Left ventricle myocardium inferior (tissue), 1 donor: ENCODE measurements around the gene MALL. TPM values are rescaled to one million over a fixed set of nuclear protein-coding genes. Genes with fewer than 3 reads are reported as not detected.
"Not testable (repeated sequence)": the region's sequence is repeated elsewhere in the genome, so short reads cannot be mapped to it uniquely, and the experiment has no call there.

Experiments used
- DNase-seq: peaks from one replicate; pipeline ENCODE4 v3.0.0-alpha.2; 2020
- H3K27ac ChIP-seq: fragments of 200-600 bp; replicated peaks from 2 replicates; pipeline ENCODE4 v1.8.0; 2021
- H3K27me3 ChIP-seq: fragments of 200-600 bp; 2 replicates; pipeline ENCODE4 v1.8.0; 2021; ENCODE audit warnings: low read depth
- H3K36me3 ChIP-seq: fragments of 200-600 bp; 2 replicates; pipeline ENCODE4 v1.8.0; 2021
- H3K4me1 ChIP-seq: fragments of 200-600 bp; 2 replicates; pipeline ENCODE4 v1.8.0; 2021
- H3K4me3 ChIP-seq: fragments of 200-600 bp; 2 replicates; pipeline ENCODE4 v1.8.0; 2021; ENCODE audit warnings: mild to moderate bottlenecking, moderate library complexity
- H3K9me3 ChIP-seq: fragments of 200-600 bp; replicated peaks from 2 replicates; pipeline ENCODE4 v1.8.0; 2021
- intact Hi-C: fragments of 100-400 bp; cut with micrococcal nuclease; formaldehyde crosslinking; loops from one replicate; pipeline ENCODE4 v1.11.0; 2022
- total RNA-seq: library from RNA; stranded (reverse); fragmentation: NEBNext Ultra II Directional; extraction: Animal tissue kit (Norgen Biotek cat#: 25700); gene quantifications from one replicate; pipeline ENCODE4 v1.2.1, GENCODE V29; 2021
- donor health status: DM: no; HTN: yes; CAD: no; lungs with severe emphysema.

The MALL gene
- total RNA-seq, 1 donor from 2014 or later: 11.8 TPM

GRCh38 chr2:110068153-110068552 lies 47.5 kb downstream of the MALL start:
- DNase-seq, H3K27ac ChIP-seq, H3K36me3 ChIP-seq, H3K27me3 ChIP-seq, H3K4me3 ChIP-seq, H3K4me1 ChIP-seq, intact Hi-C loops, H3K9me3 ChIP-seq: not testable (repeated sequence)

GRCh38 chr2:110062332-110062731 lies 53.3 kb downstream of the MALL start:
- H3K4me1 ChIP-seq, DNase-seq, H3K27me3 ChIP-seq, H3K9me3 ChIP-seq, intact Hi-C loops, H3K36me3 ChIP-seq, H3K4me3 ChIP-seq, H3K27ac ChIP-seq: not testable (repeated sequence)

DNA sequence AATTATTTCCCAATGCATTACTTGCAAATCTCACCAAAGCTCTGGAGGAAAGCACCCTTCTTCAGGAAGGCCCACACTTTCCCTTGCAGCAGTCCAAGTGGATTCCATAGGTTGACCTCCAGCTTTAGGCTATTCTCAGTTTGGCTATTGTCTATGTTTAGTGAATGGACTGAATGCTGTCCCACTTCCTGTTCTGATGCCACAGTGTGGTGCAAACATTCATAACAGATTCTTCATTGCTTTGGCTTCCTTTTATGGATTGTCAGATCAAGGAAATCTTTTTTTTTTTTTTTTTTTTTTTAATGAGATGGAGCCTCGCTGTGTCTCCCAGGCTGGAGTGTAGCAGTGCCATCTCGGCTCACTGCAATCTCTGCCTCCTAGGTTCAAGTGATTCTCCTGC lies 55.1 kb downstream of the MALL start:
- intact Hi-C loops, H3K4me1 ChIP-seq: not testable (repeated sequence)

DNA sequence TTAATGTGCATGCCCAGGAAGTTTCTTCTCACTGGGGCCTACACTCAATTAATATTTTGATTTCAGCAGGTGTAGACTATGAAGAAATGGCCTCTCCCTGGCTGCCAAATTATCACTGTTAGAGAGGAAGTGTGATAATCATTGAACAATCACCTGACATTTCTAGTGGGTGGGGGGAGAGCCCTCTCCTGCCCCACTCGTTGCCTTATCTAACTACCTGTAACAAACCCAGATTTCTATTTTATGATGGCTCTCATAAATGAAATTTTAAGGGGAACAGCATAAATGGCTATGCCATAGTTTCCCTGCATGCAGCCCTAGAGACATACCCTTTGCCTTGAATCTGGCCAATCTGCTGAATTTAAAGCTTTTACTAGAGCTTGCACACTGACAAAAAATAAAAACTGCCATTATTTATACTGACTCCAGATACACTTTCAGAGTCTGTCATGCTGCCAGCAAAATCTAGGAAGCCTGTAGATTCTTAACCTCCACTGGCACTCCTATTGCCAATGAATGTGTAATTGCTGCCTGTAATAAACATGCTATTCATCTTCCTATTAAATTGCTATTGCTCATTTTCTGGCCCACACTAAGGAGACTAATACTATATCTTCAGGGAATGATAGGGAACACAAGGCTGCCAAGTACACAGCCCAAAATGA lies 55.8 kb downstream of the MALL start:
- DNase-seq, intact Hi-C loops, H3K36me3 ChIP-seq, H3K27ac ChIP-seq, H3K4me1 ChIP-seq, H3K9me3 ChIP-seq, H3K27me3 ChIP-seq, H3K4me3 ChIP-seq: not testable (repeated sequence)

More for the DNA sequence above, 55.1 kb downstream of the MALL start:
- not testable (repeated sequence) for H3K36me3 ChIP-seq, DNase-seq, H3K9me3 ChIP-seq, H3K4me3 ChIP-seq, H3K27ac ChIP-seq, H3K27me3 ChIP-seq

DNA sequence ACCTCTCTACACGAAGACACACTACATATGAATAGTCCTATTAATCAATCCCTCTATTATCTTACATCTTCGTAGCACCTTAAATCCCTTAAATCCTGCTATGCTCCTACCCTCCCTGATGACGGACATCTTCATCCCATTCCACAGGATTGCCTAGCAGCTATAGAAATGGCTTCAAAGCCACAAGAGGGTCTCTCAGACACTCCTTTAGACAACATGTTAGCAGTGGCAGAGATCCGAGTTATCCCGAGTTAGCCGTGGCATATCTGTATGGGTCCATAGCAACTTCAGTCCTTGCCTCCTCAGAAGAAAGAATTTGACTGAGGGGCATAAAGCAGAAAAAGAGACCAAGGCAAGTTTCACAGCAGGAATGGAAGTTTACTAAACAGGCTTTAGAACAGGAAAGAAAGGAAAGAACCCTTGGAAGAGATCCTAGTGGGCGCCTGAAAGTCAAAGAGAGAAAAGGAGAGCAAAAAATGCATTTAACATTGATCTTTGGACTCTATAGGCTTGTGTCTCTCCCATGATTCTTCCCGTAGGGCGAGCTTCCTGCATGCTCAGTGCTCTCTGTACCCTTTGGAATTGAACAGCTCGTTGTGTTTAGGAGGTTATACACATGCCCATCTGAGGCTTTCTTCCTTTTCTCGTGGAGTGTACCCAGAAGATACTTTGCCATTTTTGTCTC lies 56.5 kb downstream of the MALL start:
- H3K27ac ChIP-seq, H3K4me1 ChIP-seq, H3K36me3 ChIP-seq, H3K9me3 ChIP-seq, intact Hi-C loops, H3K27me3 ChIP-seq, H3K4me3 ChIP-seq, DNase-seq: not testable (repeated sequence)

DNA sequence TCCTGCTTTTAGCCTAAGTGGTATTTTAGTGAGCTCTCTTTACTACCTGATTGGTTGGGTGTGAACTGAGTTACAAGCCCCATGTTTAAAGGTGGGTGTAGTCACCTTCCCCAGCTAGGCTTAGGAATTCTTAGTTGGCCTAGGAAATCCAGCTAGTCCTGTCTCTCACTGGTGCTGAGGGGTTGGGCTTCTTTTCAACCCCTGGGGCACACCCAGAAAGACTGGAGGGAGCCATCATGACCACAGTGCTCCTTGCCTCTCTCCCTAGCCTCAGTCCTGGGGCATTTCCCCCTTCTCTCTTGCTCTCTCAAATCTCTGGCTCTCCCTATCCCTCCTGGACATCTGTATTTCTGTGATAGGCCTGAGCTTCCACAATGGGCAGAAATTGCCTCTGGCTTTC lies 57.6 kb downstream of the MALL start:
- H3K27me3 ChIP-seq, H3K4me3 ChIP-seq, H3K36me3 ChIP-seq, DNase-seq, H3K9me3 ChIP-seq, H3K4me1 ChIP-seq, H3K27ac ChIP-seq, intact Hi-C loops: not testable (repeated sequence)

DNA sequence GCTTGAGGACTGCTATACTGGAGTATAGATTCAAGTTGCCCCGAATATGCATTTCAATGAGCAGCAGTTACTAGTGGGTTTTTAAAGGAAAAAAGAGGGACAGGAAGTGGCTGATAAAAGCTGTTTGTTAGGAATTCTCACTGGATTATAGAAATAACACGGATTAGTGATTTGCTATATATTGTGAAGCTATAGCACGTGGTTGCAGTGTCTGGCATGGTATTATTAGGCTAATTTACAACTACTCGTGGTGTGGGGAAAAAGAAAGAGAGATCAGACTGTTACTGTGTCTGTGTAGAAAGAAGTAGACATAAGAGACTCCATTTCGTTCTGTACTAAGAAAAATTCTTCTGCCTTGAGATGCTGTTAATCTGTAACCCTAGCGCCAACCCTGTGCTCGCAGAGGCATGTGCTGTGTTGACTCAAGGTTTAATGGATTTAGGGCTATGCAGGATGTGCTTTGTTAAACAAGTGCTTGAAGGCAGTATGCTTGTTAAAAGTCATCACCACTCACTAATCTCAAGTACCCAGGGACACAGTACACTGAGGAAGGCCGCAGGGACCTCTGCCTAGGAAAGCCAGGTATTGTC lies 59.7 kb downstream of the MALL start:
- H3K4me1 ChIP-seq, DNase-seq, H3K27me3 ChIP-seq, H3K4me3 ChIP-seq, intact Hi-C loops, H3K9me3 ChIP-seq, H3K27ac ChIP-seq, H3K36me3 ChIP-seq: not testable (repeated sequence)

- peak; percentile 39 for DNase-seq
- H3K27me3 ChIP-seq, H3K4me3 ChIP-seq, intact Hi-C loops, H3K9me3 ChIP-seq, H3K4me1 ChIP-seq, H3K36me3 ChIP-seq: not testable (repeated sequence)
- H3K27ac ChIP-seq: peak overlapping the region; percentile 60
These were observed 60.9 kb downstream of the MALL start for GRCh38 chr2:110054521-110055407.

DNA sequence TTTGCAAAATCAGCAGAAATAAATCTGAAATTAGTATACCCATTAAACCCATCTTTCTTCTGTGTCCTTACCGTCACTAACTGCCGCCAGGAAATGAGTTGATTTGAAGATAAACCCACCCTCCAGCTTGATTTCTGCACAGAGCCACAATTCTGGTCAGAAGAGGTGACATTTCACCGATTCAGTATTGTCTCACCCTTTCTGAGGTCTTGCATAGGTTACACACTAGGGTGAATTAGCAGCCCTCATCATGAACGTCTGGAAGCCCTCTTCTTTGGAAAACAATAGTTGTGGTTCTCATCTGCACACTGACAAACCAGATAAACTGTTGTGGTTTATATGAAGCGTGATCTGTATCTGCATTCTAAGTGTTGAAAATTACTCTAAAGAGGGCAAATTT lies 61.9 kb downstream of the MALL start:
- H3K36me3 ChIP-seq, H3K27ac ChIP-seq, H3K4me1 ChIP-seq, DNase-seq, H3K27me3 ChIP-seq, intact Hi-C loops, H3K9me3 ChIP-seq, H3K4me3 ChIP-seq: not testable (repeated sequence)

DNA sequence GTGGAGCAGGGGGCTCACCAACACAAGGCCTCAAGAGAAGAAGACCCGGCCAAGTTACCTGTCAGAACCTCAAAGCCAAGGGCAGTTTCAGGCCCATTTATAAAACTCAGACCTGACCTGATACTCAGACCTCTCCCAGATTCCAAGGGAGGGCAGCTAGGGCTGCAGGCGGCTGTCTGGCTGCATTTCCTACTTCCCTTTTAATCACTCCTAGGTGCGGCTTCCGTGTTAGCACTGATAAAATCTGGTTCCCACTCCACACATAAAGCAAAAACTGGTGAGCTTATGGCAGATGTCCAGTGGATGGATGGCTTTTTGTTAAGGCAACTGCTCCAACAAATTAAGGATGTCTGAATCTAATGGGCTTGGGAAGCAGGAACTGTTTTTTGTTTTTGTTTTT lies 63.5 kb downstream of the MALL start:
- H3K27me3 ChIP-seq, H3K27ac ChIP-seq, H3K4me3 ChIP-seq, intact Hi-C loops, H3K36me3 ChIP-seq, H3K4me1 ChIP-seq, H3K9me3 ChIP-seq, DNase-seq: not testable (repeated sequence)

GRCh38 chr2:110050222-110050621 lies 65.4 kb downstream of the MALL start:
- intact Hi-C loops, H3K27me3 ChIP-seq, H3K36me3 ChIP-seq, H3K27ac ChIP-seq, DNase-seq, H3K4me3 ChIP-seq, H3K9me3 ChIP-seq, H3K4me1 ChIP-seq: not testable (repeated sequence)

DNA sequence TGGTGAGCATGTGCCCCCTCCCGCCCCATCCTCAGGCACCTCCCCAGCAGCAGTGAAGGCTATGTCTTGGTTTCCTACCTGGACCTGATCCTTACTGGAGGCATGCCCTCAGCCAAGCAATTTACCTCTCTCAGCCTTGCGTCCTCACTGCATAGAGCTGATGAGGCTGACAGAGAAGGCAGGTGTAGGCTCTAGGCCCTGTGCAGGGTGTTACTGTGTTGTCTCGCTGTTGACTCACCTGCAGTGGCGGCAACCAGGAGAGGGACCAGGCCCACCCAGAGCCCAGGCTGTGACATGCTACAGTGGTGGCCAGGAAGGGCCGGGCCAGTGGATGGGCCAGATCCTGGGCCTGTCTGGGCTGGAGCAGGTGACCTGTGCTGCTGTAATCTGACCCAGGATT lies 65.9 kb downstream of the MALL start:
- H3K9me3 ChIP-seq, H3K4me3 ChIP-seq, H3K4me1 ChIP-seq, intact Hi-C loops, H3K27ac ChIP-seq, H3K36me3 ChIP-seq, H3K27me3 ChIP-seq, DNase-seq: not testable (repeated sequence)
